ENCODE measurements around the gene ABTB1.

ABTB1 gene

GRCh38 chr3:127720985-127721935, 48.5 kb downstream of the ABTB1 start:
- Mint-ChIP-seq H3K9me3 (no peaks in the 10 kb centered on the region), H3K36me3 (no peaks in the 10 kb centered on the region)
- ATAC-seq, result no peak

GRCh38 chr3:127722091-127722784, 49.5 kb downstream of the ABTB1 start:
- Mint-ChIP-seq H3K4me3 (no peak overlapping the region), H3K4me1 (no peaks in the 10 kb centered on the region), H3K36me3 (no peaks in the 10 kb centered on the region), H3K27ac (no peak overlapping the region), H3K9me3 (no peaks in the 10 kb centered on the region)
- DNase-seq (ENCODE audit: low spot score in 2 of 2) (no peak), ATAC-seq (no peak)

More at GRCh38 chr3:127720985-127721935, 48.5 kb downstream of the ABTB1 start:
- no peaks in the 10 kb centered on the region for H3K4me1 Mint-ChIP-seq
- H3K4me3 Mint-ChIP-seq, result no peak overlapping the region
- H3K27ac Mint-ChIP-seq, result no peak overlapping the region
- no peak for DNase-seq (ENCODE audit: low spot score in 2 of 2)

- Mint-ChIP-seq H3K36me3 (no peaks in the 10 kb centered on the region), H3K4me3 (no peak overlapping the region), H3K9me3 (no peaks in the 10 kb centered on the region), H3K27ac (no peak overlapping the region), H3K4me1 (no peaks in the 10 kb centered on the region)
- ATAC-seq (no peak), DNase-seq (ENCODE audit: low spot score in 2 of 2) (no peak)
Measured at GRCh38 chr3:127723011-127723567, 50.3 kb downstream of the ABTB1 start.

GRCh38 chr3:127726894-127727293, 54.1 kb downstream of the ABTB1 start:
- Mint-ChIP-seq H3K4me3 (no peak overlapping the region), H3K36me3 (no peaks in the 10 kb centered on the region), H3K4me1 (no peaks in the 10 kb centered on the region), H3K9me3 (no peaks in the 10 kb centered on the region), H3K27ac (no peak overlapping the region)
- ATAC-seq (no peak), DNase-seq (ENCODE audit: low spot score in 2 of 2) (no peak)

GRCh38 chr3:127728417-127729015, 55.8 kb downstream of the ABTB1 start:
- Mint-ChIP-seq H3K36me3 (no peaks in the 10 kb centered on the region), H3K4me3 (no peak overlapping the region), H3K27ac (no peak overlapping the region), H3K9me3 (no peaks in the 10 kb centered on the region), H3K4me1 (no peaks in the 10 kb centered on the region)
- no peak for ATAC-seq
- no peak for DNase-seq (ENCODE audit: low spot score in 2 of 2)

- DNase-seq (ENCODE audit: low spot score in 2 of 2) (no peak), ATAC-seq (no peak)
- H3K27ac Mint-ChIP-seq, result no peak overlapping the region
- H3K36me3 Mint-ChIP-seq, result no peaks in the 10 kb centered on the region
- H3K4me3 Mint-ChIP-seq, result no peak overlapping the region
- H3K4me1 Mint-ChIP-seq, result no peaks in the 10 kb centered on the region
- no peaks in the 10 kb centered on the region for H3K9me3 Mint-ChIP-seq
Measured at GRCh38 chr3:127729556-127730056, 56.9 kb downstream of the ABTB1 start.

- ATAC-seq (no peak), DNase-seq (ENCODE audit: low spot score in 2 of 2) (no peak)
- Mint-ChIP-seq H3K4me3 (no peak overlapping the region), H3K27ac (no peak overlapping the region), H3K36me3 (no peaks in the 10 kb centered on the region), H3K4me1 (no peaks in the 10 kb centered on the region), H3K9me3 (no peaks in the 10 kb centered on the region)
Measured at GRCh38 chr3:127730171-127730570, 57.4 kb downstream of the ABTB1 start.

Data from stimulated activated effector memory CD8-positive, alpha-beta T cell treated with anti-CD3 and anti-CD28 coated beads, Interleukin-12 subunit alpha, Interleukin-12 subunit beta, amount 100 ng/mL, for 72 hours (primary cell).